Measurements from ENCODE around the gene HEPHL1.

The HEPHL1 gene

DNA sequence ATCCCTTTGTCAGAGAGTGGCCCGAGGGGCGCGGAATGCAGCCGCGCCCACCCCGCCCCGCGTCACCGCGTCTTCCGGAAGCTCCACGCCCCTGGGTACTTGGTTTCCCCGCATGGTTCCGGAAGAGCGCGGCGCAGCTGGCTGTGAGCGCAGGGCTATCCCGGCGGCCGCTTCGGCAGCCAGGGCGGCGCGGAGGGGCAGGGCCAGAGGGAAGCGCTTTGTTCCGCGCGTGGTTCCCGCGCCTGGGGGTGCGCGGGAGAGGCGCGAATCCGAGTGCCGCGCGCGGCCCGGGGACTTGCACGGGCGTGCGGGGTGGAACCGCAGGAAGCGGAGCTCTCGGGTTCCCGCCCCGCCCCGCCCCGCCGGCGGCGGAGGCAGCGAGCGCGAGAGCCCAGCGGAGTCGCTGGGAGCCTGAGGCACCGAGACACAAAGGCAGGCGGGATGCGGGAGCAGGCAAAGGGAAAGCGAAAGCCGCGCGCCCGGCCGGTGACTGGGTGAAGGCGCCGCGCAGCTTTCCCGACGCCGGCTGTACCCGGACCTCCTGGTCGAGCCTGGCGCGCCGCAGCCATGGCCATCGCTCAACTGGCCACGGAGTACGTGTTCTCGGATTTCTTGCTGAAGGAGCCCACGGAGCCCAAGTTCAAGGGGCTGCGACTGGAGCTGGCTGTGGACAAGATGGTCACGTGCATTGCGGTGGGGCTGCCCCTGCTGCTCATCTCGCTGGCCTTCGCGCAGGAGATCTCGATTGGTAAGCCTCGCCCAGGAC, 107.8 kb downstream of the HEPHL1 start, which contains the start of gene PANX1:
Gene PANX1 (plus strand): TSS at position 96 of the 766 bp plus-strand sequence. CDS start 472 bp downstream, at position 568.
- peak; percentile 84 to 89 for DNase-seq (ENCODE audit: low read depth in 2 of 2)
- no peak for TF ChIP-seq CTCF (IDR thresholded peaks at IDR 0.05; ENCODE audit: low read depth, low read length)
- peak within 1 kb of the TSS; percentile 82 to 87 for H3K4me3 ChIP-seq (replicated peaks in 1 of 2; ENCODE audit: low read depth in 2 of 2, low read length in 2 of 2)

DNA sequence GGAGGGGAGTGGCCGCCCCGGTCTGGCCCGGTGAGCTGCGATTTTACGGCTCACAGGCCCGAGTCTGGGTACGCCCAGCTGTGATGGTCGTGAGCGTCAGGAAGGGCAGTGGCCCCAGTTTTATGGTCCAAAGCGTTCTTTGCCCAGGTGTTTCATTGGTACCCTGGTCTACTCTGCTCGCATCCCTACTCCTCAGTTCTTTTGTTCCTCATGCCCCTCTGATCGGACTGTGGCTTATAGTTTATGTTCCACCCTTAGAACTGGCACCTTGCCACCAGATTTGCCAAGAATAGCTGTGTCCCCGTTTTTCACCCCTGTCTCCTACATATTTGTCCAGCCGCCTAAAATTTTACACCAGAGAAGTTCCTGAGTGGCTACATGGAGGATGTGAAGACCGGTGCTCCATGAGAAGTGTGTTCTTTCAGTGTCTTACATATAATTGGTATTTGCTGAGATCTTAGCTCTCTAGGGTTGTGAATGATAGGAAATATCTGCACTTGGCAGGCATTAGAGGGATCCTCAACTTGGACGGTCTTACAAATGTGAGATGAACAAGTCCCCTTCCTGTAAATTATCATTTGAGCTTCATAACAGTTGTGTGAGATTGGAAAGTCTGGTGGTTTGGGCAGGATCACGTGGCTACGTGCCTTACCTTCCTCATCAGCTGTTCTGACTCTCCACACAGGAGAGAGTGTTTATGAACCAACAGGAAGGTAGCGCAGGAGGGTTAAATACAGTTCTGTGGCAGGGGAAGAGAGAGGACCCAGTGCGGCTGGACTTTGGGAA, 108.6 kb downstream of the HEPHL1 start:
- DNase-seq (ENCODE audit: low read depth in 2 of 2), result peak in 1 of 2 donors; percentile 40

GRCh38 chr11:94130298-94131046, 109.3 kb downstream of the HEPHL1 start:
- H3K4me3 ChIP-seq (replicated peaks in 1 of 2; ENCODE audit: low read depth in 2 of 2, low read length in 2 of 2), result peak overlapping the region; percentile 82 to 87
- no peak for TF ChIP-seq CTCF (IDR thresholded peaks at IDR 0.05; ENCODE audit: low read depth, low read length)
- DNase-seq (ENCODE audit: low read depth in 2 of 2), result peak; percentile 95 to 96

More for the DNA sequence above, 108.6 kb downstream of the HEPHL1 start:
- peak overlapping the region; percentile 82 to 87 for H3K4me3 ChIP-seq (replicated peaks in 1 of 2; ENCODE audit: low read depth in 2 of 2, low read length in 2 of 2)
- no peak for TF ChIP-seq CTCF (IDR thresholded peaks at IDR 0.05; ENCODE audit: low read depth, low read length)

DNA sequence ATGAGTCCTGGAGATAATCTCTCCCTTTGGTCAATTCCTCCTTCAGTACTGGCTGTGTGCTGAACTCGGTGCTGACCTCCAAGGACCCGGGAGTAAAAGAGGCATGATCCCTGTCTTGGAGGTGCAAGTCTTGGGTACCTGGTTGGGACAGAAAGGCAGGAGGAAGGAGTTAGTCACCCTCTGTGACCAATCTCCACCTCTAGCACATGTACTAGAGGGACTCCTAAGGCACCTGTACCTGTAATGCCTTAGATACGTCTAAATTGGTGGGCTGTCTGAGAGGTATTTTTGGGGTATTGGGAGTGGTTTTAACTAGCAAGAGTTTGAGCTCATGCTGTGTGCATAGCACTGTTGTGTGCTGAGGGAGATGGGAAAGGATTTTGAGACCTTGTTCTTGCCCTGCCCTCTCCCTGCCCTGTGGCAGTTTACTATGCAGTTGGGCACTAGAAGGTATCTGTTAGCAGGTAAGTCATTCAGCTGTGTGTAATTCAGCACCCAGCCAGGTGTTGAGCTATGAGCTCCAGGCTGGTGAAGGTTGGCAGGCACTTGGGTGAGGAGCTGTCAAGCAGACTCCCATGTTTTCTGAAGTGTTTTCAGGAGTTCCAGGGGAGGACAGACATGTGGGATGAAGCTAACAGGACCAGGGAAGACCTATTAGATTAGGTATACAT, 110.0 kb downstream of the HEPHL1 start:
- DNase-seq (ENCODE audit: low read depth in 2 of 2), result no peak
- peak overlapping the region; percentile 19 to 87 for H3K4me3 ChIP-seq (replicated peaks in 1 of 2; ENCODE audit: low read depth in 2 of 2, low read length in 2 of 2)
- TF ChIP-seq CTCF (IDR thresholded peaks at IDR 0.05; ENCODE audit: low read depth, low read length), result no peak

DNA sequence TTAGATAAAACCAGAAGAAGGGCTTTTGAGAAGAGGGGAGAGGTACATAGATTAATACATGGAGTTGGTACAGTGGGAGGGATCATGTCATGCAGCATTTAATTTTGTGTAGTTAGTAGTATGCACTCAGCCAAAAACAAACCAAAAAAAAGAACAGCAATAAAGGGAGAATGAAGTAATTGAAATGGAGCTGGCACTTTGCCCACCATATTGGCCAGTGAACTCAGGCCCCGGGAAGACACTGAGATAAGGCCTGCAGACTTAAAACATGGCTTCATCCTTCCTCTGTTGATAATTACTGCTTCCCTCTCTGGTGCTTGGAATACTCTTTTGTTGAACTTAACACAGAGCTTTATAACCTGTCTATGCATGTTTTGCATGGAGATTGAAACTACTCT, 110.6 kb downstream of the HEPHL1 start:
- peak; percentile 54 to 73 for DNase-seq (ENCODE audit: low read depth in 2 of 2)
- H3K4me3 ChIP-seq (replicated peaks in 1 of 2; ENCODE audit: low read depth in 2 of 2, low read length in 2 of 2), result peak overlapping the region in 1 of 2 donors; percentile 87
- no peak for TF ChIP-seq CTCF (IDR thresholded peaks at IDR 0.05; ENCODE audit: low read depth, low read length)

- TF ChIP-seq CTCF (IDR thresholded peaks at IDR 0.05; ENCODE audit: low read depth, low read length), result no peak
- peak overlapping the region in 1 of 2 donors; percentile 18 for H3K4me3 ChIP-seq (replicated peaks in 1 of 2; ENCODE audit: low read depth in 2 of 2, low read length in 2 of 2)
- peak; percentile 85 to 86 for DNase-seq (ENCODE audit: low read depth in 2 of 2)
Observed at GRCh38 chr11:94132152-94132558, 111.0 kb downstream of the HEPHL1 start.

Data from cardiac fibroblast (primary cell).